ENCODE data around the gene SLC5A6. TPM values are rescaled to one million over a fixed set of nuclear protein-coding genes. Genes with fewer than 3 reads are reported as not detected.

The SLC5A6 gene
- polyA plus RNA-seq, 1 experiment: 33.7 TPM

DNA sequence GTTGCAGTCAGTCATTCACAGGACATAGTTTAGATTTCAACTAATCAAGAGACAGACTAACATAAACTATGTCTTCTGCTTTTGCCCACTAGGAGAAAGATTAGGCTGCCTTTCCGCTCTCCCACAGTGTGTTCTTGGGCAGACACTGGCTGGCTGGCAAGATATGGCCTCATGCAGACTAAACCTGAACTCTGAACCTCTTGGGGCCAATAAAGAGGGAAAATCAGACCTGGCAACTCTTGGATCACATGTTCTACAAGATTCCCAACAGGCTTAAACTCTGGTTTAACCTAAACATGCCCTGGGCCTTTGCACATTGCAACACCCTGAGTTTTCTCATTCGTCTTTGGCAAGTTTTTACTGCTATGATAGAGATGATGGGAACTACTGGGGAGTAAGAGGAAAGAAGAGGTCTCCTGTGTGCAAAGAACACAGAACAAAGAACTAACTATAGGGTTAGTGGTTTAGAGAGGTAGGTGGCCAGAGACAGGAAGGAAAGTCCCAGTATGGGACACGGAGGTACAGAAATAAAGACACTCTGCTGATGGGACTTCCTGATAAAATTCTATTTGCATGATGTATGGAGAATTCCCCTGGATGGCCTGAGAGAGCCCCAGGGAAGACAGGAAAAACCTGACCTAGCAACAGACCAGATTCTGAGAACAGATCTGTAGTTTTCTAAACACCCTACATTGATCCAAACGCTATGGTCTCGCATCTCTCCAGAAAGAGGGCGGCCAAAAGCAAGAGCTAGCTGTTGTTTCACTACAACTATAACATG, 2.3 kb downstream of the SLC5A6 start:
- TF ChIP-seq CTCF (IDR thresholded peaks at IDR 0.05; ENCODE audit: insufficient read depth, low read depth, low read length): no peak
- Histone ChIP-seq H3K27me3 (ENCODE audit: control insufficient read depth, insufficient read depth, low read length) (no peaks in the 10 kb centered on the region), H3K36me3 (ENCODE audit: control insufficient read depth, insufficient read depth, low read length) (peaks cover 11% of the 10 kb centered on the region), H3K4me3 (ENCODE audit: low read depth, low read length) (no peak overlapping the region)
- ChIA-PET CTCF (no interaction called here), POLR2A (no interaction called here)
- no peak for DNase-seq (ENCODE audit: low read depth)

DNA sequence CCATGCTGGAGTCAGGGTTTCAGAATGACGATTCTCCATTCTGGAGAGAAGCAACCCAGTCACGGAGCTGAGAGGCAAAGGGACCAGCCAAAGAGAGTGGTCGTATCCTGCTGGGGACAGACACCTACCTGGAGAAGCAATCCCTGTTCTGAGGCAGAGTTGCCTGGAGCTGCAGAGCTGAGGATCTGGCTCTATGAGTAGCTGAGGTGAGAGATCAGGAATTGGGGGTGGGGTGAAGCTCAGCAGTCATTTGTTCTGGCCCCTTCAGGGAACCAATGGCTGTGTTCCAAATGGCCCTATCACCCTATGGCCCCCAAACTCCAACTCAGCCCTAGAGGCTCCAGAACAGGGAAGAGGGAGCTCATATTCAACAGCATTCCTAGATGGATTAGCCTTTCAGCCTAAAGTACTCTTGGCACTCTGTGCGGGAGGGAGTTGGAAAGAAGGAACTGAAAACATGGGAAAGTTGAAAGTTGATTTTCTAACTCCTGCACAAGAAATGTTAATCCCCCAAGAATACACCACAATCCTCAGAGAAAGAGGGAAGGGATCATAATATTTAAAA, 3.5 kb downstream of the SLC5A6 start:
- no peak overlapping the region for H3K4me3 ChIP-seq (ENCODE audit: low read depth, low read length)
- no peaks in the 10 kb centered on the region for H3K27me3 ChIP-seq (ENCODE audit: control insufficient read depth, insufficient read depth, low read length)
- CTCF ChIA-PET: interaction anchor here (0.9 kb wide), 1 partner anchor 14 kb away, joined by 3 read pairs; no protein-coding TSS in a partner anchor
- DNase-seq (ENCODE audit: low read depth): no peak
- no peak for TF ChIP-seq CTCF (IDR thresholded peaks at IDR 0.05; ENCODE audit: insufficient read depth, low read depth, low read length)
- POLR2A ChIA-PET: no interaction called here
- peaks cover 11% of the 10 kb centered on the region for H3K36me3 ChIP-seq (ENCODE audit: control insufficient read depth, insufficient read depth, low read length)

- no peak overlapping the region for H3K4me3 ChIP-seq (ENCODE audit: low read depth, low read length)
- peaks cover 17% of the 10 kb centered on the region for H3K36me3 ChIP-seq (ENCODE audit: control insufficient read depth, insufficient read depth, low read length)
- ChIA-PET POLR2A (no interaction called here), CTCF (interaction anchor here (1.2 to 1.3 kb wide), 3 partner anchors 10 to 97 kb away, joined by 3 to 4 read pairs (median 3); no protein-coding TSS in a partner anchor)
- no peak for TF ChIP-seq CTCF (IDR thresholded peaks at IDR 0.05; ENCODE audit: insufficient read depth, low read depth, low read length)
- DNase-seq (ENCODE audit: low read depth): no peak
- H3K27me3 ChIP-seq (ENCODE audit: control insufficient read depth, insufficient read depth, low read length): no peaks in the 10 kb centered on the region
Observed at GRCh38 chr2:27206346-27206745, 5.7 kb downstream of the SLC5A6 start.

DNA sequence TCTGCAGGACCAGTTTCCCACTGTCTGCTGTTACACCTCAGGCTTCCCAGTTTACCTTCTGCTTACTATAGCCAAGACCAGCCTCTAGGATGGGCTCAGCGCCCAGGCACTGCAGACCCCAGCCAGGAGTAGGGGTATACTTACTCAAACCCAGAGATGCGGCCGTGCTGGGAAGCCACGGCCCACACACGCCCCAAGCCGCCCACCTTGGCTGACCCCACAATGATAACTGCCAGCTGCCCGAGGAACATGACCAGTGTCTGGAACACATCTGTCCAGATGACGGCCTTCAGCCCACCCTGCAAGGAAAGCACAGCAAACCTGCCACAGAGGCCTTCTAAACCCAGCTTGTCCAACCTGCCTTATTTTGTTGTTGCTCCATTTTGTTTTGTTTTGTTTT, 6.9 kb downstream of the SLC5A6 start:
- POLR2A ChIA-PET: no interaction called here
- DNase-seq (ENCODE audit: low read depth): no peak
- CTCF ChIA-PET: interaction anchor here (1.2 to 1.8 kb wide), 3 partner anchors 8 to 14 kb away, joined by 3 to 7 read pairs (median 4); no protein-coding TSS in a partner anchor
- no peak for TF ChIP-seq CTCF (IDR thresholded peaks at IDR 0.05; ENCODE audit: insufficient read depth, low read depth, low read length)
- Histone ChIP-seq H3K27me3 (ENCODE audit: control insufficient read depth, insufficient read depth, low read length) (no peaks in the 10 kb centered on the region), H3K36me3 (ENCODE audit: control insufficient read depth, insufficient read depth, low read length) (peaks cover 20% of the 10 kb centered on the region), H3K4me3 (ENCODE audit: low read depth, low read length) (no peak overlapping the region)

DNA sequence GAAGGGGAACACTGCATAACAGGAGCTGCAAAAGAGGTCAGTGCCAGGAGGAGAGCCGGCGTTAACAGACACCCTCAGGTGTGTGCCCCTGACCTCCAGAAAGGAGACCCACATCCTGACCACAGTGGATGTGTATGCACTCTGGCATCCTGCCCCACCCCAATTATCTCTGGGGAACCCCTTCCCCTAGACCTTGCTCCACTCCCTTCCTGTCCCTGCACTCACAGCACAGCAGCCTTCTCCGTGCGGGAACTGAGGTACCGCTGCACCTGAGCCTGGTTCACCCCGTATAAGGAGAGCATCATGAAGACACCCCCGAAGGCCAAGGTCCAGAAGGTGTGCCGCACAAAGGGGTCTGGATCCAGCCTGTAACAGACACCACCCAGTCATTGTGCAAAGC, 7.5 kb downstream of the SLC5A6 start:
- H3K27me3 ChIP-seq (ENCODE audit: control insufficient read depth, insufficient read depth, low read length): no peaks in the 10 kb centered on the region
- ChIA-PET POLR2A (no interaction called here), CTCF (interaction anchor here (1.8 kb wide), 1 partner anchor 13 kb away, joined by 7 read pairs; no protein-coding TSS in a partner anchor)
- H3K4me3 ChIP-seq (ENCODE audit: low read depth, low read length): no peak overlapping the region
- no peak for DNase-seq (ENCODE audit: low read depth)
- TF ChIP-seq CTCF (IDR thresholded peaks at IDR 0.05; ENCODE audit: insufficient read depth, low read depth, low read length): no peak
- H3K36me3 ChIP-seq (ENCODE audit: control insufficient read depth, insufficient read depth, low read length): peaks cover 21% of the 10 kb centered on the region

Data from BJ (cell line).